Prostate gland (tissue), 2 donors: ENCODE results near the gene GGT6.

Source experiments
- CTCF ChIP-seq, 4 experiments: fragments of 200-600 bp in 2 of 4; fragments of 450-650 bp in 2 of 4; sonication (generic) in 2 of 4; IDR thresholded peaks; 1 replicate in 3 of 4; 2 replicates in 1 of 4; pipeline ENCODE4 v1.5.1; 2016 to 2019; ENCODE audit warnings: antibody characterized with exemption in 4 of 4, mild to moderate bottlenecking in 2 of 4, moderate library complexity in 2 of 4
- POLR2A ChIP-seq: fragments of 450-650 bp; IDR thresholded peaks from one replicate; pipeline ENCODE4 v1.6.1; 2016; ENCODE audit warnings: antibody characterized with exemption, mild to moderate bottlenecking
- POLR2AphosphoS5 ChIP-seq: sonication (generic); formaldehyde crosslinking; IDR thresholded peaks from one replicate; pipeline ENCODE4 v1.6.1; 2017; ENCODE audit warnings: antibody characterized with exemption

GRCh38 chr17:4555873-4556759 is 4.3 kb downstream of the GGT6 start:
- TF ChIP-seq POLR2A (no peak), CTCF (IDR thresholded peaks at IDR 0.05) (no peak), POLR2AphosphoS5 (no peak)
